ENCODE data around the gene FADS2. TPM values are rescaled to one million over a fixed set of nuclear protein-coding genes. Genes with fewer than 3 reads are reported as not detected.

The FADS2 gene
- total RNA-seq, 4 donors from 2014 or later, result 2.8 to 9.3 (median 7.0) TPM

GRCh38 chr11:61885166-61885778 lies 57.2 kb downstream of the FADS2 start:
- H3K4me1 ChIP-seq, result peaks cover under 1 to 19% of the 10 kb centered on the region in 2 donors
- WGBS, 2 donors, result 70 to 83% methylated on average over 4 to 7 of the region's 7 CpGs
- intact Hi-C loops (cut with DNase I), result loop anchor here (5.0 kb wide), 1 partner anchor 58 kb away; the partner anchor contains the start of gene FADS2

GRCh38 chr11:61885784-61886580 lies 57.9 kb downstream of the FADS2 start:
- DNase-seq, result no peak
- Histone ChIP-seq H3K9me3 (no peaks in the 10 kb centered on the region), H3K27me3 (no peaks in the 10 kb centered on the region), H3K4me1 (peaks cover 8 to 26% of the 10 kb centered on the region in 2 donors), H3K27ac (no peak overlapping the region), H3K4me3 (replicated peaks in 1 of 3) (no peak overlapping the region), H3K36me3 (no peaks in the 10 kb centered on the region)
- intact Hi-C loops (cut with DNase I), result loop anchor here (5.0 kb wide), 1 partner anchor 59 kb away; the partner anchor contains the start of gene FADS2
- WGBS, 2 donors, result 92 to 94% methylated on average over 5 to 11 of the region's 13 CpGs
- no peak for TF ChIP-seq CTCF (IDR thresholded peaks at IDR 0.05)
- no peak for TF ChIP-seq POLR2A (IDR thresholded peaks at IDR 0.05)

More at GRCh38 chr11:61885166-61885778, 57.2 kb downstream of the FADS2 start:
- Histone ChIP-seq H3K27me3 (no peaks in the 10 kb centered on the region), H3K9me3 (no peaks in the 10 kb centered on the region), H3K27ac (no peak overlapping the region), H3K4me3 (replicated peaks in 1 of 3) (no peak overlapping the region), H3K36me3 (no peaks in the 10 kb centered on the region)
- no peak for TF ChIP-seq CTCF (IDR thresholded peaks at IDR 0.05)
- DNase-seq, result peak in 1 of 2 donors; percentile 22

GRCh38 chr11:61886643-61887042 lies 58.5 kb downstream of the FADS2 start:
- Histone ChIP-seq H3K27me3 (no peaks in the 10 kb centered on the region), H3K36me3 (no peaks in the 10 kb centered on the region), H3K9me3 (no peaks in the 10 kb centered on the region), H3K4me3 (replicated peaks in 1 of 3) (no peak overlapping the region), H3K27ac (no peak overlapping the region), H3K4me1 (peaks cover 8 to 27% of the 10 kb centered on the region in 2 donors)
- TF ChIP-seq CTCF (IDR thresholded peaks at IDR 0.05) (no peak), POLR2A (IDR thresholded peaks at IDR 0.05) (no peak)
- intact Hi-C loops (cut with DNase I), result loop anchor here (5.0 kb wide), 1 partner anchor 59 kb away; the partner anchor contains the start of gene FADS2
- 93 to 100% methylated on average over 2 to 3 of the region's 3 CpGs for WGBS, 2 donors
- DNase-seq, result no peak

- peaks cover 8 to 30% of the 10 kb centered on the region in 2 donors for H3K4me1 ChIP-seq
- H3K27me3 ChIP-seq, result no peaks in the 10 kb centered on the region
- WGBS, 2 donors, result 51 to 54% methylated on average over 2 to 7 of the region's 7 CpGs
- H3K36me3 ChIP-seq, result no peaks in the 10 kb centered on the region
- intact Hi-C loops (cut with DNase I), result loop anchor here (5.0 kb wide), 1 partner anchor 61 kb away; the partner anchor contains the start of gene FADS2
- peak; percentile 84 to 92 for DNase-seq
- H3K4me3 ChIP-seq (replicated peaks in 1 of 3), result no peak overlapping the region
- peak overlapping the region in 2 of 3 donors; percentile 43 to 57 for H3K27ac ChIP-seq
- H3K9me3 ChIP-seq, result no peaks in the 10 kb centered on the region
- TF ChIP-seq CTCF (IDR thresholded peaks at IDR 0.05), result no peak
- no peak for TF ChIP-seq POLR2A (IDR thresholded peaks at IDR 0.05)
Measured at GRCh38 chr11:61887839-61888494, 59.9 kb downstream of the FADS2 start.
